ENCODE data around the gene ACAP3.

The ACAP3 gene

GRCh38 chr1:1345860-1346500 is 38.2 kb upstream of the ACAP3 start:
- TF ChIP-seq FOXP2 (optimal IDR thresholded peaks at IDR 0.05; ENCODE audit: control extremely low read depth, extremely low read length, insufficient read depth) (no peak), POLR2AphosphoS5 (IDR thresholded peaks at IDR 0.05; ENCODE audit: borderline replicate concordance, low read depth, low read length) (no peak), EZH2 (IDR thresholded peaks at IDR 0.05) (no peak)
- no peak for DNase-seq (ENCODE audit: low read depth, low spot score)
- H3K4me3 ChIP-seq, result no peak overlapping the region
- H3K9me3 ChIP-seq (ENCODE audit: low read depth, low read length), result no peaks in the 10 kb centered on the region
- H3K9ac ChIP-seq (ENCODE audit: insufficient read length), result no peak overlapping the region
- H3K36me3 ChIP-seq (ENCODE audit: insufficient read depth, low read length), result no peaks in the 10 kb centered on the region; the same call in 1 of the 2 replicates
- H3K27ac ChIP-seq, result no peak overlapping the region

GRCh38 chr1:1345384-1345783 is 37.7 kb upstream of the ACAP3 start:
- Histone ChIP-seq H3K9me3 (ENCODE audit: low read depth, low read length) (no peaks in the 10 kb centered on the region), H3K4me3 (no peak overlapping the region), H3K9ac (ENCODE audit: insufficient read length) (no peak overlapping the region), H3K36me3 (ENCODE audit: insufficient read depth, low read length) (no peaks in the 10 kb centered on the region; the same call in 1 of the 2 replicates), H3K27ac (no peak overlapping the region)
- DNase-seq (ENCODE audit: low read depth, low spot score), result no peak
- TF ChIP-seq FOXP2 (optimal IDR thresholded peaks at IDR 0.05; ENCODE audit: control extremely low read depth, extremely low read length, insufficient read depth), result no peak
- no peak for TF ChIP-seq EZH2 (IDR thresholded peaks at IDR 0.05)
- TF ChIP-seq POLR2AphosphoS5 (IDR thresholded peaks at IDR 0.05; ENCODE audit: borderline replicate concordance, low read depth, low read length), result no peak

- no peaks in the 10 kb centered on the region; the same call in 1 of the 2 replicates for H3K36me3 ChIP-seq (ENCODE audit: insufficient read depth, low read length)
- TF ChIP-seq EZH2 (IDR thresholded peaks at IDR 0.05), result no peak
- TF ChIP-seq FOXP2 (optimal IDR thresholded peaks at IDR 0.05; ENCODE audit: control extremely low read depth, extremely low read length, insufficient read depth), result no peak
- TF ChIP-seq POLR2AphosphoS5 (IDR thresholded peaks at IDR 0.05; ENCODE audit: borderline replicate concordance, low read depth, low read length), result no peak
- H3K9ac ChIP-seq (ENCODE audit: insufficient read length), result no peak overlapping the region
- H3K27ac ChIP-seq, result no peak overlapping the region
- no peaks in the 10 kb centered on the region for H3K9me3 ChIP-seq (ENCODE audit: low read depth, low read length)
- no peak overlapping the region for H3K4me3 ChIP-seq
- no peak for DNase-seq (ENCODE audit: low read depth, low spot score)
Measured at GRCh38 chr1:1344655-1345361, 37.1 kb upstream of the ACAP3 start.

- Histone ChIP-seq H3K27ac (no peak overlapping the region), H3K36me3 (ENCODE audit: insufficient read depth, low read length) (no peaks in the 10 kb centered on the region; the same call in 1 of the 2 replicates), H3K9ac (ENCODE audit: insufficient read length) (no peak overlapping the region), H3K4me3 (no peak overlapping the region), H3K9me3 (ENCODE audit: low read depth, low read length) (no peaks in the 10 kb centered on the region)
- DNase-seq (ENCODE audit: low read depth, low spot score), result no peak
- TF ChIP-seq POLR2AphosphoS5 (IDR thresholded peaks at IDR 0.05; ENCODE audit: borderline replicate concordance, low read depth, low read length), result no peak
- TF ChIP-seq FOXP2 (optimal IDR thresholded peaks at IDR 0.05; ENCODE audit: control extremely low read depth, extremely low read length, insufficient read depth), result no peak
- TF ChIP-seq EZH2 (IDR thresholded peaks at IDR 0.05), result no peak
Measured at GRCh38 chr1:1343811-1344421, 36.2 kb upstream of the ACAP3 start.

- TF ChIP-seq FOXP2 (optimal IDR thresholded peaks at IDR 0.05; ENCODE audit: control extremely low read depth, extremely low read length, insufficient read depth), result no peak
- no peak for TF ChIP-seq POLR2AphosphoS5 (IDR thresholded peaks at IDR 0.05; ENCODE audit: borderline replicate concordance, low read depth, low read length)
- TF ChIP-seq EZH2 (IDR thresholded peaks at IDR 0.05), result no peak
- DNase-seq (ENCODE audit: low read depth, low spot score), result no peak
- H3K4me3 ChIP-seq, result no peak overlapping the region
- H3K36me3 ChIP-seq (ENCODE audit: insufficient read depth, low read length), result no peaks in the 10 kb centered on the region; the same call in 1 of the 2 replicates
- no peaks in the 10 kb centered on the region for H3K9me3 ChIP-seq (ENCODE audit: low read depth, low read length)
- H3K9ac ChIP-seq (ENCODE audit: insufficient read length), result no peak overlapping the region
- H3K27ac ChIP-seq, result no peak overlapping the region
Measured at GRCh38 chr1:1342584-1343115, 34.9 kb upstream of the ACAP3 start.

- Histone ChIP-seq H3K36me3 (ENCODE audit: insufficient read depth, low read length) (peaks cover 3% of the 10 kb centered on the region; the same call in 1 of the 2 replicates), H3K4me3 (no peak overlapping the region), H3K9ac (ENCODE audit: insufficient read length) (no peak overlapping the region), H3K27ac (no peak overlapping the region), H3K9me3 (ENCODE audit: low read depth, low read length) (no peaks in the 10 kb centered on the region)
- no peak for DNase-seq (ENCODE audit: low read depth, low spot score)
- no peak for TF ChIP-seq FOXP2 (optimal IDR thresholded peaks at IDR 0.05; ENCODE audit: control extremely low read depth, extremely low read length, insufficient read depth)
Measured at GRCh38 chr1:1342061-1342562, 34.4 kb upstream of the ACAP3 start.

- Histone ChIP-seq H3K36me3 (ENCODE audit: insufficient read depth, low read length) (peaks cover 3% of the 10 kb centered on the region; the same call in 1 of the 2 replicates), H3K27ac (no peak overlapping the region), H3K9me3 (ENCODE audit: low read depth, low read length) (no peaks in the 10 kb centered on the region)
Measured at GRCh38 chr1:1341549-1342021, 33.9 kb upstream of the ACAP3 start.

More at GRCh38 chr1:1341549-1342021, 33.9 kb upstream of the ACAP3 start:
- no peak overlapping the region for H3K4me3 ChIP-seq
- TF ChIP-seq POLR2AphosphoS5 (IDR thresholded peaks at IDR 0.05; ENCODE audit: borderline replicate concordance, low read depth, low read length) (no peak), EZH2 (IDR thresholded peaks at IDR 0.05) (no peak), FOXP2 (optimal IDR thresholded peaks at IDR 0.05; ENCODE audit: control extremely low read depth, extremely low read length, insufficient read depth) (no peak)
- DNase-seq (ENCODE audit: low read depth, low spot score), result no peak
- no peak overlapping the region for H3K9ac ChIP-seq (ENCODE audit: insufficient read length)
